ENCODE measurements around the gene DCK. TPM values are rescaled to one million over a fixed set of nuclear protein-coding genes. Genes with fewer than 3 reads are reported as not detected.
A peak's percentile ranks its signal among the peaks of the same experiment; 100 is the strongest.

The DCK gene
- total and polyA plus RNA-seq, 2 experiments from 2014 or later = 16.9 to 25.1 TPM

- TF ChIP-seq ZNF462 (CRISPR knock-in tag; IDR thresholded peaks at IDR 0.05) (no peak), POLR2AphosphoS5 (IDR thresholded peaks at IDR 0.05; ENCODE audit: low read depth) (no peak), ZNF331 (CRISPR knock-in tag; IDR thresholded peaks at IDR 0.05; ENCODE audit: low read depth) (no peak), NANOG (IDR thresholded peaks at IDR 0.05; ENCODE audit: borderline replicate concordance) (no peak), EZH2 (IDR thresholded peaks at IDR 0.05; ENCODE audit: low read depth, unreplicated experiment) (no peak), JUNB (IDR thresholded peaks at IDR 0.05; ENCODE audit: unreplicated experiment) (no peak), CREB1 (CRISPR knock-in tag; IDR thresholded peaks at IDR 0.05; ENCODE audit: low read depth) (no peak), EZH2phosphoT487 (IDR thresholded peaks at IDR 0.05; ENCODE audit: unreplicated experiment) (no peak), ETS1 (IDR thresholded peaks at IDR 0.05) (no peak), STAT1 (IDR thresholded peaks at IDR 0.05; ENCODE audit: unreplicated experiment) (no peak)
Measured at GRCh38 chr4:70996018-70996360, 2.5 kb downstream of the DCK start (continued).

- H3K4me1 Mint-ChIP-seq = peaks cover 32% of the 10 kb centered on the region
- Histone ChIP-seq H3K4me3 (no peak overlapping the region), H3K27ac (ENCODE audit: low read depth) (no peak overlapping the region), H3K4me1 (ENCODE audit: insufficient read depth) (peaks cover 33% of the 10 kb centered on the region), H3K4me2 (0 out of 2 replicates have a peak overlapping the region, but pooled peaks have one; percentile 11), H3K9me2 (ENCODE audit: insufficient read depth) (no peaks in the 10 kb centered on the region), H3K79me2 (replicated peaks; ENCODE audit: insufficient read depth) (peaks cover 80% of the 10 kb centered on the region), H3K36me3 (ENCODE audit: insufficient read depth) (peaks cover 14% of the 10 kb centered on the region; the same call in 1 of the 2 replicates), H3F3A (replicated peaks; ENCODE audit: low read depth) (no peaks in the 10 kb centered on the region; the same call in 1 of the 2 replicates), H3K27me3 (ENCODE audit: insufficient read depth) (no peaks in the 10 kb centered on the region), H2AFZ (no peak overlapping the region), H4K20me1 (replicated peaks; ENCODE audit: insufficient read depth) (peaks cover 9% of the 10 kb centered on the region; the same call in 1 of the 2 replicates)
- TF ChIP-seq CREB1 (CRISPR knock-in tag; IDR thresholded peaks at IDR 0.05; ENCODE audit: low read depth) (no peak), ZNF462 (CRISPR knock-in tag; IDR thresholded peaks at IDR 0.05) (no peak), EZH2phosphoT487 (IDR thresholded peaks at IDR 0.05; ENCODE audit: unreplicated experiment) (no peak)
- H3K36me3 Mint-ChIP-seq (ENCODE audit: low read depth) = peaks cover 64% of the 10 kb centered on the region
- ATAC-seq (no peak), DNase-seq (ENCODE audit: low spot score) (no peak)
- peaks cover 39% of the 10 kb centered on the region for H3K9me3 Mint-ChIP-seq
- no peak overlapping the region for H3K4me3 Mint-ChIP-seq
- peaks cover 3% of the 10 kb centered on the region for H3K27me3 Mint-ChIP-seq (ENCODE audit: insufficient read depth, low read depth, poor library complexity)
- H3K27ac Mint-ChIP-seq = no peak overlapping the region
Measured at GRCh38 chr4:70997036-70997435, 3.6 kb downstream of the DCK start.
